Sigmoid colon (tissue), 3 donors: ENCODE data around the gene NTN5.

Source experiments
- CTCF ChIP-seq, 4 experiments: fragments of 450-650 bp in 3 of 4; fragments of 200-600 bp in 1 of 4; IDR thresholded peaks; one replicate each; pipeline ENCODE4 v1.5.1; 2016 to 2019; ENCODE audit warnings: antibody characterized with exemption in 4 of 4, mild to moderate bottlenecking in 3 of 4, moderate library complexity in 2 of 4
- POLR2A ChIP-seq, 2 donors: fragments of 450-650 bp; IDR thresholded peaks; one replicate each; pipeline ENCODE4 v1.6.1; 2016; ENCODE audit warnings: antibody characterized with exemption in 2 of 2, mild to moderate bottlenecking in 2 of 2, moderate library complexity in 2 of 2

- no peak for TF ChIP-seq CTCF (IDR thresholded peaks at IDR 0.05)
- no peak for TF ChIP-seq POLR2A (IDR thresholded peaks at IDR 0.05)
Observed at GRCh38 chr19:48659768-48660167, 13.0 kb downstream of the NTN5 start.
